ENCODE results near the gene PLA2G4A. TPM values are rescaled to one million over a fixed set of nuclear protein-coding genes. Genes with fewer than 3 reads are reported as not detected.

Gene PLA2G4A
- total RNA-seq, 2 experiments from 2014 or later = not detected

DNA sequence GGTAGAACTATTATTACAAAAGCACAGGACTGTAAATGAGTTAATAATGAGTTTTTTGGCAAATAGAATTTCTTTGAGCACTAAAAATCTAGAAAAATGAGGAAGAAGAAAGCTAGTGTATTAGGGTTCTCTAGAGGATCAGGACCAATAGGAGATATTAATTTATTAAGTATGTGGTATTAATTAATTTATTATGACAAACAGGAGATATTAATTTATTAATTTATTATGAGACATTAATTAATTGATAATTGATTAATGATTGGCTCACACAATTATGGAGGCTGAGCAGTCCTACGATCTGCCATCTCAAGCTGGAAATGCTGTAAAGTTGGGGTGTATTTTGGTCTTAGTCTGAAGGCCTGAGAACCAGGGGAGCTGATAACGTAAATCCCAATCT lies 31.2 kb downstream of the PLA2G4A start:
- POLR2A ChIA-PET = no interaction called here
- no peak overlapping the region for H3K27ac Mint-ChIP-seq
- DNase-seq = no peak
- H3K36me3 Mint-ChIP-seq (ENCODE audit: low read depth) = no peaks in the 10 kb centered on the region
- H3K27me3 Mint-ChIP-seq (ENCODE audit: low read depth) = no peaks in the 10 kb centered on the region
- CTCF ChIA-PET = interaction anchor here (0.8 kb wide), 1 partner anchor 144 kb away, joined by 3 read pairs; no protein-coding TSS in a partner anchor
- no peak overlapping the region for H3K4me3 Mint-ChIP-seq
- no peak for ATAC-seq
- no peaks in the 10 kb centered on the region for H3K4me1 Mint-ChIP-seq (ENCODE audit: low read depth)
- no peaks in the 10 kb centered on the region for H3K9me3 Mint-ChIP-seq (ENCODE audit: insufficient read depth)

DNA sequence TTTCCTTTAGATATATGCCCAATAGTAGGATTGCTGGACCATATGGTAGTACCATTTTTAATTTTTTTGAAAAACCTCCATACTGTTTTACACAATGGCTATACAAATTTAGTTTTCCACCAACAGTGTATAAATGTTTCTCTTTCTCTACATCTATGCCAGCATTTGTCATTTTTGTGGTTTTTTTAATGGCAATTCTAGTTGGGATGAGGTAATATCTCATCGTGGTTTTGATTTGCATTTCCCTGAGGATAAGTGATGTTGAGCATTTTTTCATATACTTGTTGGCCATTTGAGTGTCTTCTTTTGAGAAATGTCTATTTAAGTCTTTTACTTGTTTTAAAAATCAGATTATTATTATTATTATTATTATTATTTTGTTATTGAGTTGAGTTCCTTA lies 35.5 kb downstream of the PLA2G4A start:
- H3K9me3 Mint-ChIP-seq (ENCODE audit: insufficient read depth) = no peaks in the 10 kb centered on the region
- H3K36me3 Mint-ChIP-seq (ENCODE audit: low read depth) = no peaks in the 10 kb centered on the region
- ChIA-PET POLR2A (no interaction called here), CTCF (no interaction called here)
- no peak for DNase-seq
- no peak for ATAC-seq
- H3K27me3 Mint-ChIP-seq (ENCODE audit: low read depth) = no peaks in the 10 kb centered on the region
- H3K4me1 Mint-ChIP-seq (ENCODE audit: low read depth) = peaks cover 2% of the 10 kb centered on the region
- no peak overlapping the region for H3K4me3 Mint-ChIP-seq
- H3K27ac Mint-ChIP-seq = no peak overlapping the region

DNA sequence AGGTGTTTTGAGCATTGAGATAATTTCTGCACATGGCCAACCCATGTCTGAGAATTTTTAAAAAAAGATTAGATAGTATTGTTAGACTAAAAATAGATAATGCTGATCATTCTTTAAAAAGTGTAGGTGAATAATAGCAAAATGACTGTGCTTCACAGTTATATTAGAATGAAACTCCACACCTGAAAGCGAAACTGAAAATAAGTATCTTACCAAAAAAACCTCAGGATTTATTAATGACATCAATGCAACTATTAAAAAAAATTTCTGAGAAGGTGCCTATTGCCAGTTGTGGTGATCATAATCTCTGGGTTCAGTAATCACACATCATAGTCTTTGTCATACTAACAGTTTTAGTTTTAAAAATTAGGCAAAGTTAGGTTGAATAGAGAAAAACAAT lies 36.5 kb downstream of the PLA2G4A start:
- Mint-ChIP-seq H3K27me3 (ENCODE audit: low read depth) (no peaks in the 10 kb centered on the region), H3K4me1 (ENCODE audit: low read depth) (peaks cover 2% of the 10 kb centered on the region), H3K36me3 (ENCODE audit: low read depth) (no peaks in the 10 kb centered on the region), H3K4me3 (no peak overlapping the region), H3K27ac (no peak overlapping the region), H3K9me3 (ENCODE audit: insufficient read depth) (no peaks in the 10 kb centered on the region)
- no peak for DNase-seq
- no peak for ATAC-seq
- ChIA-PET CTCF (no interaction called here), POLR2A (no interaction called here)

DNA sequence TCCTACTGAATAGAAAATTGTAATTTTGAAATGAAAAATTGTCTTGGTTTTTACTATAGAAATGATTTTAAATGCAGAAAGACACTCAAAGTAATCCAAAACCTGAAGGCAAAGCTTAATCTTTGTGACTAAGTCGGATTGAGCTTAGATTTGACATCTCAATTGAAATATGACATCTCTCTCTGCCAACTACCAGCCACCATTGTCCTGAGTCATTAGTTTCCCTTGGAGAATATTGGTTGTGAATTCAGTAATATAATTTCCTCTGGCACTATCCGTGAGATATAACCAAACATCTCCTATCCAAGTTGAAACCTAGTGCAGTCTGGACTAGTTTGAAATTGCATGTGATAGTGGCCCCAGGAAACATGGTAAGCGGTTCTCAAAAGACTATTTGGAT lies 37.1 kb downstream of the PLA2G4A start:
- peaks cover 2% of the 10 kb centered on the region for H3K4me1 Mint-ChIP-seq (ENCODE audit: low read depth)

DNA sequence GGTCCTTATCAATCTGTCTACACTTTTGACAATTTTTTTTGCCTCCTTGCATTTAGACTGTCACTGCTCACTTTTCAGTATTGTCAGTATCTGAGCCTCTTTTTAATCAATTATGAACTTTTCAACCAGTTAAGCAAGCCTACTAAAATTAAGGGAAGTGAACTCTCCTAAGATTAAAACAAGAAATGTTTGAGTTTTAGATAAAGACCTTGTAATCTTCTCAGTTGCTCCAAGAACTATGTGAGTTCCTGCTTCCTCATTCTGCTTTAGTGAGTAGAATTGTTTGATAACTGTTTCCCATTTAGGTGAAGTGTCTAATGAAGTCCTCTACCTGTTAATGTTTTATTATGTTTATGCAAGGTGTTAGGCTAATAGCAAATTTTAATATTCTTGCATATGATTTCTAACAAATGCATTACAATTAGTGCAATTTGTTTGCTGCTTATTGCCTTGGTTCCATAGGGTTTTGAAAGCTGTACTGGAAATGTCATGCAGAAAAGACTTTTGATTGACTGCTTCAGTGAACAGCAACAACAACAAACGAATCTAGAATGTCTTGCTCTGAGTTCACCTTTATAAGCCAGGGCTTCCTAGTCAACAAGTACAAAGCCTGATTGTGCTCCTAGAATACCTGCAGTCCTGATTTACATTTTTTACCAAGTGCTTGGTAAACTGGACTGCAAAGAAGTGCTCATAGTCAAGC lies 40.9 kb downstream of the PLA2G4A start:
- Mint-ChIP-seq H3K4me3 (no peak overlapping the region), H3K27ac (no peak overlapping the region), H3K27me3 (ENCODE audit: low read depth) (no peaks in the 10 kb centered on the region), H3K36me3 (ENCODE audit: low read depth) (no peaks in the 10 kb centered on the region), H3K9me3 (ENCODE audit: insufficient read depth) (no peaks in the 10 kb centered on the region), H3K4me1 (ENCODE audit: low read depth) (peaks cover 2% of the 10 kb centered on the region)
- ATAC-seq (no peak), DNase-seq (no peak)
- CTCF ChIA-PET = no interaction called here
- POLR2A ChIA-PET = no interaction called here

More for the DNA sequence above, 37.1 kb downstream of the PLA2G4A start:
- H3K36me3 Mint-ChIP-seq (ENCODE audit: low read depth) = no peaks in the 10 kb centered on the region
- no peaks in the 10 kb centered on the region for H3K27me3 Mint-ChIP-seq (ENCODE audit: low read depth)
- no peak overlapping the region for H3K27ac Mint-ChIP-seq
- DNase-seq (no peak), ATAC-seq (no peak)
- ChIA-PET POLR2A (no interaction called here), CTCF (no interaction called here)
- H3K4me3 Mint-ChIP-seq = no peak overlapping the region
- no peaks in the 10 kb centered on the region for H3K9me3 Mint-ChIP-seq (ENCODE audit: insufficient read depth)

DNA sequence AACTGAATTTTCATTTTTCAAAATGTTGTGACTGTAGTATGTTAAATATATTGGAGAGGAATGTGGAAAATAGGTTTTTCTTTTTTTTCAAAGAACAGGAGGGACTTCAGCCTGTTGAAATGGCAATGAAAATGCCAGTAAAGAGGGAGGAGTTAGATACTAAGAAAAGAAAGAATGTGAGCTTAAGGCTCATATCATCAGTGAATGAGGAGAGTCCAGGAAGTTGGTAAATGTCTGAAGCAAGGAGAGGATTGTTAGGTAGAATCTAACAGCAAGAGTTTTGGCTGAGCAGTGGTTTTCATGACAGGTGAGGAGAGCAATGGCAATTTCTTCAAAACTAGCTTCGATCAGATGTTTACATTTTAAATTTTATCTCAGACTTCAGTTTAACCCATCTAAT lies 43.0 kb downstream of the PLA2G4A start:
- no peaks in the 10 kb centered on the region for H3K9me3 Mint-ChIP-seq (ENCODE audit: insufficient read depth)
- no peak overlapping the region for H3K4me3 Mint-ChIP-seq
- no peaks in the 10 kb centered on the region for H3K36me3 Mint-ChIP-seq (ENCODE audit: low read depth)
- POLR2A ChIA-PET = no interaction called here
- CTCF ChIA-PET = no interaction called here
- H3K27ac Mint-ChIP-seq = no peak overlapping the region
- DNase-seq (no peak), ATAC-seq (no peak)
- no peaks in the 10 kb centered on the region for H3K27me3 Mint-ChIP-seq (ENCODE audit: low read depth)
- no peaks in the 10 kb centered on the region for H3K4me1 Mint-ChIP-seq (ENCODE audit: low read depth)

DNA sequence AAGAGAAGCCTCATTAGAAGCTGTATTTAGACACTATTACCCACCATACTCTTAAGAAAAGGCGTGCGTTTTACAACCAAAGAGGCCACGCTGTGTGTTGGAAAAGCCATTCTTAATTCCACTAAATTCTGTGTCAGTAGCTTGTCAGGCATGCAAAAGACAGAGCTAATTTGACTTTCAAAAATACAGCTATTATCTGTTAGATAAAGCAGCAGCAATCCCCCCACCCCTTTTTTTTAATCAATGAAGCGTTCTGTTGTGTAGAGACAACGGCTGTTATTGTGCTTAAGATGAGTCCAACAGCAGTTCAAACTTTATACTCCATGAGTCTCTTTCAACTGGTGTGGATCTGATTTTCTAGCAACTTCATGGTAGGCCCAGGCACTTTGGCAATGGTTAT lies 43.5 kb downstream of the PLA2G4A start:
- no peak for ATAC-seq

DNA sequence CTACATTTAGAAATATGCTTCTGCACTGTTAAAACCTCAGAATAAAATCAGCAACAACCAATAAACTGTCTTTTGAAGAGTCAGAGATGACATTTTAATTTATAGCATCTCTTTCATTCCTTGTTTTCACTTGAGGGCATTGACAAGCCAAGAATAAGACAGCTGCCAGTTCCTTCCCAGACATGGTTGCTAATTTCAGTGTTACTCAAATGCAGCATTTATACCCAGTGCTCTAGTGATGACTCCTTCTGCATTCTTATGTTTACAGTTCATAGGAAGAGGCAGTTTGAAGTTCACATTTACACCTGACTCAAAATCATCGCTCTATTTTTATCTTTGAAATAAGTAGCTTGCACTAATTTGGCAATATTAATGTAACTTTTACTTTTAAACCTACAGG lies 44.9 kb downstream of the PLA2G4A start:
- no peak for ATAC-seq
- POLR2A ChIA-PET = no interaction called here
- Mint-ChIP-seq H3K4me1 (ENCODE audit: low read depth) (no peaks in the 10 kb centered on the region), H3K36me3 (ENCODE audit: low read depth) (no peaks in the 10 kb centered on the region), H3K9me3 (ENCODE audit: insufficient read depth) (no peaks in the 10 kb centered on the region), H3K27me3 (ENCODE audit: low read depth) (no peaks in the 10 kb centered on the region), H3K27ac (no peak overlapping the region), H3K4me3 (no peak overlapping the region)
- CTCF ChIA-PET = interaction anchor here (0.6 kb wide), 1 partner anchor 30 kb away, joined by 3 read pairs; no protein-coding TSS in a partner anchor
- DNase-seq = no peak

More for the DNA sequence above, 43.5 kb downstream of the PLA2G4A start:
- no peak for DNase-seq
- Mint-ChIP-seq H3K4me1 (ENCODE audit: low read depth) (no peaks in the 10 kb centered on the region), H3K9me3 (ENCODE audit: insufficient read depth) (no peaks in the 10 kb centered on the region), H3K36me3 (ENCODE audit: low read depth) (no peaks in the 10 kb centered on the region), H3K4me3 (no peak overlapping the region), H3K27ac (no peak overlapping the region), H3K27me3 (ENCODE audit: low read depth) (no peaks in the 10 kb centered on the region)
- POLR2A ChIA-PET = no interaction called here
- CTCF ChIA-PET = no interaction called here

DNA sequence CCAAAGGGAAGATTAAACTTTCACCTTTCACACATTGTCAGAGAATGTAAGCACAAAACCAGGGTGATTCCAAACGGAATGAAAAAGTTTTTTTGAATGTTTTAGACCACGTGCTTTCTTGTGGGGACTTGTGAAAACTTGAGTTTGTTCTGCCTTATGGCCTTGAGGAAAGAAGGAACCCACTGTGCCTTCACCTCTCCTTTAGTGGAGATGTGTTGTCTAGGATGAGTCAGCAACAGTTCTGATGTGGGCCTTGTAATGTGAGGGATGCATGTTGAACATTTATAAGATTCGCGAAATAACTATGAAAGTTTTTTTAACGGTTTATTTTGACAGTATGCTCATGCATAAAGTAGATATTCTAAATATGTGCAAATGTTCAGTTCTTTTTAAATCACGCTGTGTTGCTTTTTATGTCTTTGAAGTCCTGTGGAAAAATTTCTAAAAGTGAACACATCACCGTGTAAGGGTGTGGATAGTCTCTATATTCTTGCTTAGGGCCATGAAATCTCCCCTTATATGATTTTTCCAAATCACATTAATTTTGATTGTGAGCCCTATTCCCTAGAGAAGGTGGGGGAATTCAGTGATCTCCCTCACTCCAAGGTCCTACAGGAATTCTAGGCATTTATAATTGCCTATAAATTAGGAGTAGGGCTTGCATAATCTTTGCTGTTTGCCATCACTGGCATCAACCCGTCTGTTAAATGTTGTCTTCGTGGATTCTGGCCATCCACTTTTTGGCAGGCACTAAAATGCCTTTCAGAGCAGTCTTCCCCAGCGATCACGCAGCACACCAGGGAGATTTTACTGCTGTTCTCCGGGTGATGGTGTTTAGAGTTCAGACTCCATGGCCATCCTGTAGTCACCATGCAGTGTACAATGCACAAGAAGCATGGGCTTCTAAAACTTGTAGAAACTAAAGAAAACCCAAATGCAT lies 47.4 kb downstream of the PLA2G4A start:
- Mint-ChIP-seq H3K4me3 (no peak overlapping the region), H3K9me3 (ENCODE audit: insufficient read depth) (no peaks in the 10 kb centered on the region)
- no peak for ATAC-seq

DNA sequence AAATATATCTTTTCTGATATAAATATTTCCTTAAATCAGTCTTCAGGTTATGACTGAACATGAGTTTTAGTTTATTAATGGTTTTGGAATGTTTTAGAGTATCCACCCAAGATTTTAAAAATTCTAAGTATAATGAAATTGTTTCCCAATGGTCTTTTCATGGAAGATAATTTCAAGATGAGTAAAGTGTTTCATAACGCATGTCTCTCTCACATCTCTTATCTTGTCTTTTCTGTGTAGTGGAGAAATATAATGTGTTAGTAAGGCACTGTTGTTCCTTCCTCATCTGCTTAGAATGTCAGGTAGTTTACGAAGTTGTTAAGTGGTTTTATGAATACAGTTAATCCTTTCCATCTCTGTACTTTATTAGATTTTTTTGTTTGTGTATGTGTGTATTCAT lies 49.6 kb downstream of the PLA2G4A start:
- H3K4me1 Mint-ChIP-seq (ENCODE audit: low read depth) = no peaks in the 10 kb centered on the region
- ChIA-PET POLR2A (no interaction called here), CTCF (no interaction called here)
- no peak overlapping the region for H3K4me3 Mint-ChIP-seq
- no peak for ATAC-seq
- no peak overlapping the region for H3K27ac Mint-ChIP-seq
- no peak for DNase-seq
- H3K9me3 Mint-ChIP-seq (ENCODE audit: insufficient read depth) = no peaks in the 10 kb centered on the region
- no peaks in the 10 kb centered on the region for H3K36me3 Mint-ChIP-seq (ENCODE audit: low read depth)
- no peaks in the 10 kb centered on the region for H3K27me3 Mint-ChIP-seq (ENCODE audit: low read depth)

More for the DNA sequence above, 47.4 kb downstream of the PLA2G4A start:
- H3K27me3 Mint-ChIP-seq (ENCODE audit: low read depth) = no peaks in the 10 kb centered on the region
- H3K27ac Mint-ChIP-seq = no peak overlapping the region
- H3K36me3 Mint-ChIP-seq (ENCODE audit: low read depth) = no peaks in the 10 kb centered on the region
- H3K4me1 Mint-ChIP-seq (ENCODE audit: low read depth) = no peaks in the 10 kb centered on the region
- DNase-seq = no peak
- POLR2A ChIA-PET = no interaction called here
- CTCF ChIA-PET = no interaction called here

DNA sequence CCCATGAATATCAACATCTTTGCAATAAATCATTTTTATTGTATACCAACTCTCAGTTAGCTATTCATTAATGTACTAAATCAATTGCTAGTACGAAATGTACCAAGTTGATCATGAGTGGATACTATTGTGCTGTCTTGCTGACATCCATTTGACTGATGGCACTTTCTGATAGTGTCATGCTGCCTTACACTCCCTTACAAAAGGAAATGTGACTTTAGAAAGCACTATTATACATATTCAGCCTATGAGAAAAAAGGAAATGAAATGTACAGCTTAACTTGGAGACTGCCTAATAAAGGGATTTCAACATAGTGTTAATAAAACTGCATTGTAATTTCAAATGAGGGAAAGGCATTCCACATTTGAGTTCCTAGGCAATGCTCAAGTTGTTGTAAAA lies 52.2 kb downstream of the PLA2G4A start:
- ChIA-PET POLR2A (no interaction called here), CTCF (no interaction called here)
- no peaks in the 10 kb centered on the region for H3K27me3 Mint-ChIP-seq (ENCODE audit: low read depth)
- DNase-seq (no peak), ATAC-seq (no peak)
- H3K4me1 Mint-ChIP-seq (ENCODE audit: low read depth) = no peaks in the 10 kb centered on the region
- H3K27ac Mint-ChIP-seq = no peak overlapping the region
- H3K9me3 Mint-ChIP-seq (ENCODE audit: insufficient read depth) = no peaks in the 10 kb centered on the region
- no peak overlapping the region for H3K4me3 Mint-ChIP-seq
- H3K36me3 Mint-ChIP-seq (ENCODE audit: low read depth) = no peaks in the 10 kb centered on the region

DNA sequence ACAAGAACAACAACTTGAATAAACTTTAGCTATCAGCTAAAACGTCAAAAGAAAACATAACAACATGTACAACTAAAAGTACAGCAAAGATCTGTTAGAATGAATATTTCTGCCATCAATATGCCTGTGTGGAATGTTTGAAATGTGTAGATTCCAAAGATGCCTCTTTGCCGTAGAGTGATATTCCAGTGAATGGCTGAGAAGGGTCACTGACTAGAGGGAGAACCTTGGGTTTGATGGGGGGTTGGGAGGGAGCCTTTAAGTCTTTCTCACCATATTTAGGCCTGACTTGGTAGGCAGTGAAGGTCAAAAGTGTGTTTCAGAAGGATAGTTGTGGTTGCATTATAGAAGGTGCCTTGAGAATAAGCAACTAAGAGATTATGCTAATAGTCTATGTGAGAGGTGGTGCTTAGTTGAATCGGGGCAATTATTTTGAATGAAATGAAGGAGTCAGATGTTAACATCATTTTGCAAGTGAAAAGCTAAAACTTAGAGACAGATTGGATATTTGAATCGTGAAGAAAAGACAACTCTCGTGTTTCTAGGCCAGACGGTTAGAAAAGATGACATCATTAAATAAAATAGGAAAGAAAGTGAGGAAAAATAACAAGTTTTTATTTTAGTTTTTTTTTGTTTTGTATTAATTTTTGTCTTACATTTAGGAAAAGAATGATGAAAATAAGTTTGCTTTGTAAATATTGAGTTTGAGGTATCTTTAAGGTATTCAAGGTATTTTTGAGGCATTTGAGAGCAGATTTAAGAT lies 53.8 kb downstream of the PLA2G4A start:
- ChIA-PET CTCF (no interaction called here), POLR2A (no interaction called here)
- no peaks in the 10 kb centered on the region for H3K9me3 Mint-ChIP-seq (ENCODE audit: insufficient read depth)
- no peaks in the 10 kb centered on the region for H3K4me1 Mint-ChIP-seq (ENCODE audit: low read depth)
- H3K27me3 Mint-ChIP-seq (ENCODE audit: low read depth) = no peaks in the 10 kb centered on the region
- no peak overlapping the region for H3K4me3 Mint-ChIP-seq
- H3K36me3 Mint-ChIP-seq (ENCODE audit: low read depth) = no peaks in the 10 kb centered on the region
- no peak for DNase-seq
- no peak overlapping the region for H3K27ac Mint-ChIP-seq
- ATAC-seq = no peak

All from activated CD8-positive, alpha-beta T cell treated with anti-CD3 and anti-CD28 coated beads, Interleukin-2, amount 10 ng/mL, durations not matched to agents 7 days and 5 days (primary cell).